HG03565 (cell line): Measurements from ENCODE around the gene SFTPD.
"Not testable (repeated sequence)": the region's sequence is repeated elsewhere in the genome, so short reads cannot be mapped to it uniquely, and the experiment has no call there.

Source experiments
- ATAC-seq: cut with Tn5 transposase; IDR thresholded peaks from one replicate; pipeline ENCODE4 v1.9.1; 2021; ENCODE audit warnings: mild to moderate bottlenecking, moderate library complexity; ENCODE audit not compliant: unreplicated experiment

Gene SFTPD

DNA sequence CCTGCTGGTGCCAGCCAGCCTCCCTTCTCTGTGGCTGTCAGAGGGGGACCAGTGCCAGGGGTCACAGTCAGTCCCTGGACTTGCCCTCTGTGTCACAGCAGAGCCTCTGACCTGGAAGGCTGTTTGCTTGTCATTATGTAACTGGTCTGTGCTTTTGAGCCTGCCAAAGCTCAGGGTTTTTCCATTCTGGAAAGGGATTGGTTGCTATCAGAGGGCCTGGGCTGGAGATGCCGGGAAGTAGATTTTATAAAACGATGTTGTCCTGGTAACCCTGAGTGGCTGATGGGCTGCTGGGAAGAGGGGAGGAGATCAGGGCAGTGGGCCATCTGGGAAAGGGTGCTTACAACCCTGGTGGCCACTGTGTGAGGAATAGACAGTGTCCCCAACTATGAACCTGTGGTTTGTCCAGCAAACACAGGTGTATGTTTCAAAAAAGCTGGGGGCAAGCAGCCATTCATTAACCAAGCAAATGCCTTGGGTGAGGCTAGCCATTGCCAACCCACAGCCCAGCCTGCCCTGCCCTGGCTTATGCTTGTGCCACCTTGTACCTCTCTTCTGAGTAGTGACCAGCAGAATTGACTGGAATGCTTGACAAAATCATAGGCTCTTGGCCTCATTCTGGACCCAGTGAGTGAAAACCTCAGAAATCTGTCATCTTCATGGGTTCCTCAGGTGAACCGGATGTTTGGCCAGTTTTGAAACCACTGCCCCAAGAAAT is 21.6 kb downstream of the SFTPD start:
- no peak for ATAC-seq

DNA sequence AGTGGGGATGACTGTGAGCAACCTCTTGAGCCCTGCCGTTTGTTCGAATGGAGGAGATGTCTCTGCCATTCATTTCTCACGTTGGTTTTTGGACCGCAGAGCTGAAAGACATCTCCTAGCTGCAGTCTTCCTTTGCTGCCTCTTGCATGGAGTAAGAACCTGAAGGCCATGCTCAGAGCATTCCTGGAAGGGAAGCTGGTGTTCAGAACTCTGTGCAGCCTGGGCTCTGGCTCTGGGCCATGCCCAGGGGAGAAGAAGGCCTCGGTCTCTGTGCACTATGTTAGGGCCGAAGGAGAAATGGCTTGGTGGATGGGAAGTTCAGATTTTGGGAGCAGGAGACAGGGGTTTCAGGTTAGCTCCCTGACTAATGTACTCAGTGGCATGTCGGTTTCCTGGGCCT is 22.9 kb downstream of the SFTPD start:
- no peak for ATAC-seq

- no peak for ATAC-seq
These were observed 23.3 kb downstream of the SFTPD start for GRCh38 chr10:79925614-79926013.

GRCh38 chr10:79923669-79924068 is 25.2 kb downstream of the SFTPD start:
- no peak for ATAC-seq

GRCh38 chr10:79923145-79923544 is 25.8 kb downstream of the SFTPD start:
- ATAC-seq = no peak

- ATAC-seq = not testable (repeated sequence)
These were observed 26.9 kb downstream of the SFTPD start for GRCh38 chr10:79922011-79922412.

GRCh38 chr10:79915838-79916237 is 33.1 kb downstream of the SFTPD start:
- not testable (repeated sequence) for ATAC-seq

GRCh38 chr10:79914512-79914911 is 34.4 kb downstream of the SFTPD start:
- ATAC-seq = not testable (repeated sequence)

DNA sequence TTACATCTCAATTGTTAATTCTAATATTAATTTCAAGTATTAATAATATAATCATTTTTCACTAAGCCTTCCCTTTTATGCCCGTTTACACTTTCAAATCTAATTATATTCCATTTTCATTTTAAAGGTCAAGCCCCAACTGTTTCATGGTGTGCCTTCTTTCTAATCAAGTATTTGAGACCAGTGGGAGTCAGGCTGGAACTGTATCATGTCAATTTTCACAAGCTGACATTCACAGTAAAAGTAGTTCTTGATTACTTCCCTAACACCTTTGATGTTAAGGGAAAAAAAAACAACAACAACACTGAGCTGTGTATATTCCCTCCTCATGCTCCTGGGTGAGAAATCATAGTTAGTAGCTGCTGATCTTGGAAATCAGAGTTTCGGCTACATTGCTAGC is 38.1 kb downstream of the SFTPD start:
- no peak for ATAC-seq

- peak; percentile 57 for ATAC-seq
These were observed 38.6 kb downstream of the SFTPD start for GRCh38 chr10:79910344-79910743.

DNA sequence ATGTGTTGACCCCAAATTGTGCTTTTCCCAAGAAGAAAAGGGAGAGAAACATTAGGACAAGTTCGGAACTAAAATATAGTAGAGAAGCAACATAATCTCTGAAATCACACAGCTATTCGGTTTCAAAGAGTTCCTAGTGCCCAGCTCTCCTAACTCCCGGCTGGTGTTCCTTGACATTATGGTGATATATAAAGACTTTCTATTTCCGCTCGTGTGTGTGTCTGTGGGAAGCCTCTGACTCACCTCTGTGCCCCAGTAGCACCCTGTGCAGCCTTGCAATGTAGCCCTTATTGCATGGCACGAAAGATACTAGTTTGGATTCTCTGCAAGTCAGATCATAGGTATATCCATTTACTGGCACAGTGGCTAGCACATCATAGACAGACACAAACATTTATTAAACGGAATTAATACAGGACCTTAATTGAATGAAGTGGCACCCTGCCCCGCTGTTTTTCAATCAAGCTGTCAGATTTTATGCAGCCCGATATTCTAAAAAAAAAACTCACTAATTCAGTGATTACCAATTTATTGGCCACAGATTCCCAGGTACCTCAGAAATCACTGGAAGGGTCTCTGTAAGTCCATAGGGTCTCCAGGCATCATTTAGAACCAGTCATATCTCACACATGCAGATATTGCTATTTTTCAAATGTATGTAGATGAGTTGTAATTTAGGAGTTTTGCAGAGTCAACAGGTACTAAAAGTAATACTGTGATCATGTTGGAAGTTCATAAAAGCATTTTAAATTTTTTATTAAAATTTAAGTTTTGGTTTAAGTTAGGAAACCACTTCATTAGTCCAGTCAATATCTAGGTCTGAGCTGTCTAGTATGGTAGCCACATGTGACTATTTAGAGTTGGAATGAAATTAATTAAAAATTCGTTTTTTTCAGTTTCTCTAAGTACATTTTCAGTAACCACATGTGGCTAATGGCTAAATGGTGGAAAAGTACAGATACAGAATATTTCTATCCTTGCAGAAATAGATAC is 43.3 kb downstream of the SFTPD start:
- ATAC-seq = no peak

DNA sequence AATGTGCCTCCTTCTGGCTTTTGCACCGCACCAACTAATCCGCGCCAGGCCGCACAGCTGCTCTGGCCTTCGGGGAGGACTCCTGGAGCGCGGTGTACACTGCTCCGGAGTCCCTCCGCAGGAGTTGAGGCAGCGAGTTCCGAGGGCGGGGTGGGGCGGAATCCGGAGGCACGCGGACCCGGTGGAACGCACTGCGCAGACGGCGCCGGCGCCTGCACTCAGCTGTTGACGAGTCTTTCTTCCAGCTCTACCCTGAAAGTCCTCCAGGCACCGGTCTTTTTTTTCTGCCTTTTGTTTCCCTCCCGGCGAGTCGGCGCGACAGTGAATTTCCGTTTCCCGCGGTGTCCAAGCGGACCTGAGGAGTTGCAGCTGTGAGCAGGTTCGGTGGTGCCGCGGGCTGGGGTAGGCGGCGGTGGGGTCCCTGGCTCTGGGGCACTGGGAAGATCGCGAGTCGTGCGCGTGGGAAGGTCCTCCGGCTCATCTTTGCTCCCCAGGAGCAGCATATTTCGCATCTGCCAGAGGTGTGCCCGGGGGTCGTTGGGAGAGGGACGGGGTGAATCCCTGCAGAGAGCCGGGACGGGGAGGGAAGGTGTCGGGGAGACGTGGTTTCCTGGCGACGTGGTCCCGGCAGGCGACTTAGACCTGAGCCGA is 44.1 kb downstream of the SFTPD start:
- peak; percentile 41 for ATAC-seq

DNA sequence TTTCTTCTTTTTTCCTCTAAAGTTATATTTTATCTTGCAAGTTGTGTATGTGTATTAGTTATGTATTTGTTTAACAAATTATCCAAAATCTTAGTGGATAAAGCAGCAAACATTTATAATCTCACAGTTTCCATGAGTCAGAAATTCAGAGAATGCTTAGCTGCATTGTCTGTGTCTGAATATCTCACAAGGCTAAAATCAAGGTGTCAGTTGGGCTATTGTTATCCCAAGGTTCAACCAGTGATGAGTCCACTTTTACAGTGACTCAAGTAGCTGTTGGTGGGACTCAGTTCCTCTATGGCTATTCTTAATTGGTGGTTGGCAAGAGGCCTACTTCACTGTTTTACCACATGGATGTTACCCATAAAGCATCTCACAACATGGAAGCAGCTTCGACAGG is 47.3 kb downstream of the SFTPD start:
- ATAC-seq = not testable (repeated sequence)

GRCh38 chr10:79898597-79899325 is 50.1 kb downstream of the SFTPD start:
- ATAC-seq = no peak

GRCh38 chr10:79892896-79893295 is 56.0 kb downstream of the SFTPD start:
- ATAC-seq = not testable (repeated sequence)

- no peak for ATAC-seq
These were observed 58.4 kb downstream of the SFTPD start for GRCh38 chr10:79890469-79890868.

- ATAC-seq = not testable (repeated sequence)
These were observed 59.9 kb downstream of the SFTPD start for GRCh38 chr10:79888984-79889383.
